Gastroesophageal sphincter (tissue), 4 donors: Measurements from ENCODE around the gene RAMP2. TPM values are rescaled to one million over a fixed set of nuclear protein-coding genes. Genes with fewer than 3 reads are reported as not detected.

ENCODE experiments used
- ATAC-seq: fragments of 150-250 bp; one replicate; pipeline ENCODE4 v1.9.1; 2016; ENCODE audit warnings: mild to moderate bottlenecking, moderate library complexity
- H3K27ac ChIP-seq, 4 donors: fragments of 200-600 bp; sonication (generic) in 3 of 4; 1 replicate in 3 of 4; 2 replicates in 1 of 4; pipeline ENCODE4 v1.5.1; 2016 to 2019
- H3K27me3 ChIP-seq: fragments of 200-600 bp; sonication (generic); one replicate; pipeline ENCODE4 v1.5.1; 2019
- H3K36me3 ChIP-seq, 2 donors: fragments of 200-600 bp; sonication (generic); one replicate each; pipeline ENCODE4 v1.5.1; 2019; ENCODE audit warnings: control low read depth in 1 of 2
- H3K4me1 ChIP-seq, 3 donors: fragments of 200-600 bp; sonication (generic); 1 replicate in 2 of 3; 2 replicates in 1 of 3; pipeline ENCODE4 v1.5.1; 2016 to 2019; ENCODE audit warnings: control low read depth in 2 of 3
- H3K4me3 ChIP-seq, 2 donors: fragments of 200-600 bp; sonication (generic); one replicate each; pipeline ENCODE4 v1.5.1; 2019; ENCODE audit warnings: mild to moderate bottlenecking in 1 of 2, moderate library complexity in 1 of 2
- H3K9me3 ChIP-seq, 3 donors: fragments of 200-600 bp; sonication (generic); one replicate each; pipeline ENCODE4 v1.5.1; 2017 to 2019; ENCODE audit warnings: control low read depth in 2 of 3
- CTCF ChIP-seq, 4 experiments: fragments of 200-600 bp in 2 of 4; fragments of 450-650 bp in 2 of 4; sonication (generic) in 1 of 4; IDR thresholded peaks; one replicate each; pipeline ENCODE4 v1.5.1; 2017 to 2019; ENCODE audit warnings: antibody characterized with exemption in 4 of 4, mild to moderate bottlenecking in 2 of 4, moderate library complexity in 2 of 4
- EP300 ChIP-seq: sonication (generic); formaldehyde crosslinking; IDR thresholded peaks from one replicate; pipeline ENCODE4 v1.6.1; 2017; ENCODE audit warnings: antibody characterized with exemption, mild to moderate bottlenecking
- POLR2A ChIP-seq, 2 donors: fragments of 450-650 bp; IDR thresholded peaks; one replicate each; pipeline ENCODE4 v1.6.1; 2017; ENCODE audit warnings: antibody characterized with exemption in 2 of 2, mild to moderate bottlenecking in 2 of 2, moderate library complexity in 1 of 2
- POLR2AphosphoS5 ChIP-seq: sonication (generic); formaldehyde crosslinking; IDR thresholded peaks from one replicate; pipeline ENCODE4 v1.6.1; 2017; ENCODE audit warnings: antibody characterized with exemption
- WGBS, 2 donors: methylation state at CpG; one replicate each; pipeline ENCODE4 v1.1.5; 2018; ENCODE audit warnings: low coverage in 1 of 2; 5-methylcytosine and 5-hydroxymethylcytosine counted together
- total RNA-seq, 4 donors: library from RNA; depleted of rRNA; stranded (reverse); fragments of >200 nt; gene quantifications; one replicate each; pipeline ENCODE4 v1.1.0, GENCODE V29; 2016

RAMP2 gene
- total RNA-seq, 4 donors from 2014 or later: 4.0 to 27.4 (median 21.5) TPM

- Histone ChIP-seq H3K27me3 (no peaks in the 10 kb centered on the region), H3K36me3 (no peaks in the 10 kb centered on the region), H3K4me1 (peaks cover 0 to 69% (median 35%) of the 10 kb centered on the region in 3 donors), H3K4me3 (no peak overlapping the region), H3K9me3 (no peaks in the 10 kb centered on the region), H3K27ac (peak overlapping the region in 3 of 4 donors; percentile 69 to 71 (median 69))
- WGBS, 2 donors: 39 to 59% methylated on average over 5 of the region's 7 CpGs
- TF ChIP-seq POLR2AphosphoS5 (no peak), CTCF (IDR thresholded peaks at IDR 0.05) (no peak), EP300 (no peak), POLR2A (IDR thresholded peaks at IDR 0.05) (no peak)
- peak; percentile 40 for ATAC-seq
These were observed 12.7 kb upstream of the RAMP2 start for GRCh38 chr17:42748202-42748907.

- 22 to 56% methylated on average over 2 to 7 of the region's 11 CpGs for WGBS, 2 donors
- no peaks in the 10 kb centered on the region for H3K9me3 ChIP-seq
- H3K36me3 ChIP-seq: no peaks in the 10 kb centered on the region
- ATAC-seq: no peak
- H3K27me3 ChIP-seq: no peaks in the 10 kb centered on the region
- H3K4me1 ChIP-seq: peaks cover 0 to 61% (median 27%) of the 10 kb centered on the region in 3 donors
- no peak overlapping the region for H3K4me3 ChIP-seq
- H3K27ac ChIP-seq: peak overlapping the region in 3 of 4 donors; percentile 69 to 71 (median 69)
- TF ChIP-seq POLR2A (IDR thresholded peaks at IDR 0.05) (no peak), POLR2AphosphoS5 (no peak), CTCF (IDR thresholded peaks at IDR 0.05) (no peak), EP300 (no peak)
These were observed 11.9 kb upstream of the RAMP2 start for GRCh38 chr17:42748908-42749798.

DNA sequence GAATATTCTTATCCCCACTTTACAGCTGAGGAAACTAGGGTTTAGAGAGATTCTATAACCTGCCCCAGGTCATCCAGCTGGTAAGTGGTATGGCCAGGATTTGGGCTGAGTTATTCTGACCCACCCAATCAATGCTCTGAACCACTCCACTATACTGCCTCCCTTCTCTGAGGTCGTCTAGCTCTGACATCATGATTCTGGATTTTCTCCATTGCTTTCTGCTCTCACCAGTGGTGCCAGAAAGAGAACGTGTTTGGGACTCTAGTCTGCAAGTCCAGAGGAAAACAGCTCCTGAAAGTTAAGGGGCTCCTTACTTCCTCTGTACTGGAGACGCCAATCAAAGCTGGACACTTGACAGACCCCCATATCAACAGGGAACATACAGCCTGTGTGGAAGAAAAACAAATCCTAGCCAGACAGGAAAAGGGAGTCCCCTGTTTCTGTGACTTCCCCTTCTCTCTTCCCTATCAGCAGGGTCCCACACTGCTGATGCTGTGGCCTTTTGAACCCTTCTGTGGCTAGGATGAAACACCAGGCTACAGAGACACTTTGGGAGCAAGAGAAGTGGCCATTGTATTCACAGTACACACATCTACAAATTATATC is 10.2 kb upstream of the RAMP2 start:
- H3K27me3 ChIP-seq: no peaks in the 10 kb centered on the region
- no peaks in the 10 kb centered on the region for H3K9me3 ChIP-seq
- H3K4me1 ChIP-seq: peaks cover 0 to 50% (median 27%) of the 10 kb centered on the region in 3 donors
- no peak overlapping the region for H3K4me3 ChIP-seq
- WGBS, 2 donors: 20 to 33% methylated on average over 2 to 3 of the region's 3 CpGs
- H3K36me3 ChIP-seq: no peaks in the 10 kb centered on the region
- no peak for TF ChIP-seq EP300
- TF ChIP-seq CTCF (IDR thresholded peaks at IDR 0.05): no peak
- TF ChIP-seq POLR2AphosphoS5: no peak
- TF ChIP-seq POLR2A (IDR thresholded peaks at IDR 0.05): no peak
- no peak for ATAC-seq
- peak overlapping the region in 3 of 4 donors; percentile 69 to 71 (median 69) for H3K27ac ChIP-seq

DNA sequence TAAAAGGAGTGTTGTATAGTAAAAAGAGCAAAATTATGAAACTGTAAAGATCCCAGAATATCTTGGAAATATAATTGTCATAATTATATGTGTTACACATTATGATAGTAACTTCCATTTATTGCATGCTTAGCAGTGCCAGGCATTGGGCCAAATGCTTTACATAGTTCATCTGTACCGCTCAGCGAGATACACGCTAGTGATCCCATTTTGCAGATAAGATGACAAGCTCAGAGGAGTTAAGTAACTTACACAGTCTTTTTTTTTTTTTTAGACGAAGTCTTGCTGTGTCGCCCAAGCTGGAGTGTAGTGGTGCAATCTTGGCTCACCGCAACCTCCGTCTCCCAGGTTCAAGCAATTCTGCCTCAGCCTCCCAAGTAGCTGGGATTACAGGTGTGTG is 9.4 kb upstream of the RAMP2 start:
- ATAC-seq: no peak
- H3K27ac ChIP-seq: no peak overlapping the region
- no peak for TF ChIP-seq POLR2A (IDR thresholded peaks at IDR 0.05)
- no peak for TF ChIP-seq CTCF (IDR thresholded peaks at IDR 0.05)
- no peak for TF ChIP-seq EP300
- TF ChIP-seq POLR2AphosphoS5: no peak
- peaks cover 0 to 50% (median 27%) of the 10 kb centered on the region in 3 donors for H3K4me1 ChIP-seq
- H3K9me3 ChIP-seq: no peaks in the 10 kb centered on the region
- no peak overlapping the region for H3K4me3 ChIP-seq
- no peaks in the 10 kb centered on the region for H3K36me3 ChIP-seq
- H3K27me3 ChIP-seq: no peaks in the 10 kb centered on the region
- WGBS, 2 donors: 42 to 44% methylated on average over 6 to 7 of the region's 7 CpGs
